HT-29 (cell line): ENCODE measurements around the gene AKAP6. TPM values are rescaled to one million over a fixed set of nuclear protein-coding genes. Genes with fewer than 3 reads are reported as not detected.
"Not testable (repeated sequence)": the region's sequence is repeated elsewhere in the genome, so short reads cannot be mapped to it uniquely, and the experiment has no call there.

Experiments
- DNase-seq: peaks from one replicate; pipeline ENCODE4 v3.0.0-alpha.2; 2015; ENCODE audit warnings: low spot score
- total RNA-seq: library from RNA; depleted of rRNA; stranded (reverse); fragments of >200 nt; shearing (Covaris generic); gene quantifications from 2 replicates; pipeline ENCODE4 v1.2.3, GENCODE V29; 2014

The AKAP6 gene
- total RNA-seq, 1 experiment from 2014 or later, result 1.3 TPM

GRCh38 chr14:32447371-32447770 lies 118.3 kb downstream of the AKAP6 start:
- no peak for DNase-seq

GRCh38 chr14:32449648-32450047 lies 120.5 kb downstream of the AKAP6 start:
- DNase-seq, result no peak

GRCh38 chr14:32450919-32451675 lies 122.0 kb downstream of the AKAP6 start:
- DNase-seq, result no peak

GRCh38 chr14:32453857-32454810 lies 125.0 kb downstream of the AKAP6 start:
- DNase-seq, result no peak

- no peak for DNase-seq
Measured at GRCh38 chr14:32457213-32457920, 128.3 kb downstream of the AKAP6 start.

- no peak for DNase-seq
Measured at GRCh38 chr14:32458720-32459119, 129.6 kb downstream of the AKAP6 start.

- DNase-seq, result no peak
Measured at GRCh38 chr14:32460267-32460666, 131.2 kb downstream of the AKAP6 start.

- not testable (repeated sequence) for DNase-seq
Measured at GRCh38 chr14:32462553-32462952, 133.5 kb downstream of the AKAP6 start.

- DNase-seq, result peak; percentile 16
Measured at GRCh38 chr14:32468955-32469354, 139.9 kb downstream of the AKAP6 start.

GRCh38 chr14:32469388-32470160 lies 140.5 kb downstream of the AKAP6 start:
- no peak for DNase-seq

GRCh38 chr14:32470161-32470715 lies 141.1 kb downstream of the AKAP6 start:
- DNase-seq, result no peak

GRCh38 chr14:32471181-32471580 lies 142.1 kb downstream of the AKAP6 start:
- no peak for DNase-seq

- no peak for DNase-seq
Measured at GRCh38 chr14:32472076-32472475, 143.0 kb downstream of the AKAP6 start.

- DNase-seq, result no peak
Measured at GRCh38 chr14:32472512-32473463, 143.7 kb downstream of the AKAP6 start.

GRCh38 chr14:32473464-32473855 lies 144.4 kb downstream of the AKAP6 start:
- peak; percentile 40 for DNase-seq

GRCh38 chr14:32474478-32475195 lies 145.5 kb downstream of the AKAP6 start:
- DNase-seq, result no peak

- no peak for DNase-seq
Measured at GRCh38 chr14:32476532-32476931, 147.4 kb downstream of the AKAP6 start.

- DNase-seq, result no peak
Measured at GRCh38 chr14:32477396-32477795, 148.3 kb downstream of the AKAP6 start.

- DNase-seq, result no peak
Measured at GRCh38 chr14:32478050-32478449, 149.0 kb downstream of the AKAP6 start.
